T1000 (cell line): Measurements from ENCODE around the gene PLOD1.

ENCODE experiments used
- DNase-seq: peaks from one replicate; lab custom pipeline; 2025; ENCODE audit warnings: mixed read lengths; lab: John Stamatoyannopoulos, UW

Gene PLOD1

GRCh38 chr1:11978301-11978700 lies 43.8 kb downstream of the PLOD1 start:
- no peak for DNase-seq

GRCh38 chr1:11979028-11979850 lies 44.7 kb downstream of the PLOD1 start:
- no peak for DNase-seq

- DNase-seq, result peak; percentile 96
Measured at GRCh38 chr1:11979851-11980675, 45.5 kb downstream of the PLOD1 start, which contains the start of gene MFN2. TSS of gene MFN2 (plus strand) at chr1:11980444. CDS start at chr1:11989169, 8,725 bp downstream.

- DNase-seq, result no peak
Measured at GRCh38 chr1:11980676-11980972, 46.1 kb downstream of the PLOD1 start.

- peak; percentile 44 for DNase-seq
Measured at GRCh38 chr1:11981378-11982009, 47.0 kb downstream of the PLOD1 start.

GRCh38 chr1:11982010-11982392 lies 47.5 kb downstream of the PLOD1 start:
- no peak for DNase-seq

- no peak for DNase-seq
Measured at GRCh38 chr1:11984121-11984520, 49.6 kb downstream of the PLOD1 start.

GRCh38 chr1:11984576-11984975 lies 50.1 kb downstream of the PLOD1 start:
- DNase-seq, result no peak

GRCh38 chr1:11985171-11985570 lies 50.7 kb downstream of the PLOD1 start:
- no peak for DNase-seq

- DNase-seq, result no peak
Measured at GRCh38 chr1:11985851-11986250, 51.3 kb downstream of the PLOD1 start.

- DNase-seq, result no peak
Measured at GRCh38 chr1:11989669-11990068, 55.2 kb downstream of the PLOD1 start.

GRCh38 chr1:11990303-11991032 lies 56.0 kb downstream of the PLOD1 start:
- DNase-seq, result no peak

- DNase-seq, result no peak
Measured at GRCh38 chr1:11991969-11992676, 57.6 kb downstream of the PLOD1 start.

- DNase-seq, result no peak
Measured at GRCh38 chr1:11997081-11997850, 62.7 kb downstream of the PLOD1 start.

GRCh38 chr1:11998636-11999035 lies 64.1 kb downstream of the PLOD1 start:
- no peak for DNase-seq

GRCh38 chr1:11999236-11999635 lies 64.7 kb downstream of the PLOD1 start:
- no peak for DNase-seq

GRCh38 chr1:12001249-12001917 lies 66.9 kb downstream of the PLOD1 start:
- no peak for DNase-seq

- DNase-seq, result no peak
Measured at GRCh38 chr1:12001996-12002493, 67.5 kb downstream of the PLOD1 start.

GRCh38 chr1:12003762-12004161 lies 69.2 kb downstream of the PLOD1 start:
- no peak for DNase-seq
